Colon (tissue), 2 donors: ENCODE results near the gene HAUS5.
"Not testable (repeated sequence)": the region's sequence is repeated elsewhere in the genome, so short reads cannot be mapped to it uniquely, and the experiment has no call there.

ENCODE experiments used
- FAIRE-seq: peaks from 2 replicates; lab custom pipeline; 2012; peaks lifted over from hg19 to GRCh38; lab: Jason Lieb, UNC
- donor health status: control.
- donor health status: control.

The HAUS5 gene

GRCh38 chr19:35643255-35644205 lies 31.0 kb downstream of the HAUS5 start:
- FAIRE-seq, result no peak

GRCh38 chr19:35644206-35644986 lies 31.9 kb downstream of the HAUS5 start:
- no peak for FAIRE-seq

DNA sequence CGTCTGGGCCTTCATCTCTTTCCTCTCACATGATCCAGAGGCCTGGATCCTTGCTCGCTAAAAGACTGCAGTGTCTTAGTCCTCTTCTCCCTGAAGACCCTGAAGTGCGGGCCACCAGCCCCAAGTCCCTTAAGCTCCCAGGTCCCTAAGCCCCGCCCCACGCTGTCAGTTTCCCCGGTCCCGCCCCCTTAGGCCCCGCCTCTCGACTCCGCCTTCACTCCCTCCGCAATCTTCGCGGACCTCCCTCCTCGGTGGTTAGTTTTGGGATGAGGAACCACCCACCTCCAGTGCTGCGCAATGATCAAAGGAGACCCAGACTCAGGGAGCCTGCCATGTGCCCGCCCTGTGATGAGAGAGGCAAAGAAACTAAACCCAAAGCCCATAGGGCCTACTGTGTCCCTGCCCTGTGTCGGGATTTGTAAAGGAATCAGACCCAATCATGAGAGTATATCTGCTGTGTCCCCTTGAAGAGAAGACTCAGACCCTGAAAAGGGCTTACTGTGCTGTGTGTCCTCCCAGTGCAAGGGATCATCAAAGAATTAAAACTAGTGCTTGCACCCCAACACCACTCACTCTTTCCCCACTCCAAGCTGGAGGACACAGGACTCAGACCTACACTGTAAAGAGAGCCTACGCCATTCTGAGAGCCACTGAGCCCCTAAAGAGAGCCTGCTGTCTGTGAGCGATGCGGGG lies 32.6 kb downstream of the HAUS5 start:
- FAIRE-seq, result no peak

- FAIRE-seq, result no peak
Measured at GRCh38 chr19:35645680-35646511, 33.4 kb downstream of the HAUS5 start.

- FAIRE-seq, result peak; percentile 53
Measured at GRCh38 chr19:35648017-35648961, 35.8 kb downstream of the HAUS5 start, which contains the start of gene COX6B1. Gene COX6B1, plus strand, starts transcription at chr19:35648323. Its CDS starts 2,921 bp downstream, at chr19:35651244.

GRCh38 chr19:35650581-35650980 lies 38.0 kb downstream of the HAUS5 start:
- no peak for FAIRE-seq

DNA sequence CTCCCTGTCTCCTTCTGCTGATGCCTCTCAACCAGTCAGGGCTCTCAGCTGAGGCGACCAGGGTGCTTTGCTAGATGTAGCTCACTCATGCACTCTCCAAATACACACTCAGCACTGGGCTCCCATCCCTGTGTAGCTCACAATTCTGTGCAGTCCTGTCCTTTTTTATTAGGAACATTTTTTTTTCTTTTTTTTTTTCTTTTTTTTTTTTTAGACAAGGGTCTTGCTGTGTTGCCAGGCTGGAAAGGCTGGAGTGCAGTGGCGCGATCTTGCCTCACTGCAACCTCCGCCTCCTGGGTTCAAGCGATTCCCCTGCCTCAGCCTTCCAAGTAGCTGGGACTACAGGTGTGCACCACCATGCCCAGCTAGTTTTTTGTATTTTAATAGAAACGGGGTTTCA lies 42.3 kb downstream of the HAUS5 start:
- not testable (repeated sequence) for FAIRE-seq

- no peak for FAIRE-seq
Measured at GRCh38 chr19:35655600-35655999, 43.1 kb downstream of the HAUS5 start.

DNA sequence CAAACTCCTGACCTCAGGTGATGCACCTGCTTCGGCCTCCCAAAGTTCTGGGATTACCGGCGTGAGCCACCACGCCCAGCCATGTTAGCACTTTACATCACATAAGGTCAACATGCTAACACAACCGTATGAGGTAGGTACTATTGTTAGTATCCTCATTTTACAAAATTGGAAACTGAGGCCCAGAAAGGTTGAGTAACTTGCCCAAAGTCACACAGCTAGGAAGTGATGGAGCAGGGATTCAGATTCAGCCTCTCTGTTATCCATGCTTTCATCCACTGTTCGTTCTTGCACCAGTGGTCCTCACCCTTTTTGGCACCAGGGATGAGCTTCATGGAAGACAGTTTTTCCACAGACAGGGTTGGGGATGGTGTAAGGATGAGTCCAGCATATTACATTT lies 44.2 kb downstream of the HAUS5 start:
- no peak for FAIRE-seq

GRCh38 chr19:35657904-35658700 lies 45.6 kb downstream of the HAUS5 start:
- FAIRE-seq, result no peak

- FAIRE-seq, result no peak
Measured at GRCh38 chr19:35661995-35662340, 49.4 kb downstream of the HAUS5 start.

DNA sequence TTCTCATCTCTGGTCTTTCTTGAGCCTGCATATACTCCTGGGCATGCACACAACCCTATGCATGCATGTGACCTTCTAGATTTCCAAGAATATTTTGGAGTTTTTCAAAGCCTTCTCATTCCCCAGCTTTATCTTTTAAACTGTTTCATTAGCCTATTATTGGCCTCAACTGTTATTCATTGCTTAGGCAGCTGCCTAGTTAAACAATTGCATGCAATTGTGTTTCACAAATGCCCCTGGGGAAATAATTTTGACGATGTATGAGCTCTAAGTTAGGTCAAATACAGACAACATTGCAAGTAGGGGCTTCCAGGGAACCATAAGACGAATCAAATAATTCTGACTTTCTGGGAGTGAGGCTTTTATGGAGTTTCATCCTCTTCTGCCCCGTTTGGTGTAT lies 51.4 kb downstream of the HAUS5 start:
- FAIRE-seq, result no peak

- no peak for FAIRE-seq
Measured at GRCh38 chr19:35665157-35665556, 52.6 kb downstream of the HAUS5 start.

GRCh38 chr19:35665604-35666003 lies 53.1 kb downstream of the HAUS5 start:
- FAIRE-seq, result no peak

- FAIRE-seq, result no peak
Measured at GRCh38 chr19:35666251-35666913, 53.8 kb downstream of the HAUS5 start, which contains the start of gene UPK1A. Gene UPK1A, plus strand, starts transcription at chr19:35666517. Its CDS starts 296 bp downstream, at chr19:35666813.

GRCh38 chr19:35669566-35669965 lies 57.0 kb downstream of the HAUS5 start:
- FAIRE-seq, result no peak

DNA sequence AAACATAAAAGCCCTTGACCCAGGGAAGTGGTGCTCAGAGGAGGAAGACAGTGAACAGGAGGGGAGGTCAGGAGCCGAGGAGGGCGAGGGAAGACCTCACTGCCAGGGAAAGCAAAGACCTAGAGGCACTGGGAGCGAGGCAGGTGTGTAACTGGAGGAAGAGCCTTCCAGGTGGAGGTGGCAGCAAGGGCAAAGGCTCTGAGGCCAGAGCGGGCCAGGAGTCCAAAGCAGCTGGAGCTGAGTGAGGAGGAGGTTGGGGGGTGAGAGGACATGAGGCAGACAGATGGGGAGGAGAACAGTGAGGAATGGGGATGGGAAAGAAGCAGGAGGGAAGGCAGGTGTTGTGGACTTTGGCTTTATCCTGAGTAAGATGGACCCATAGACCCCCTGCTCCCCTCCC lies 57.4 kb downstream of the HAUS5 start:
- no peak for FAIRE-seq

- FAIRE-seq, result no peak
Measured at GRCh38 chr19:35670686-35671085, 58.2 kb downstream of the HAUS5 start.

DNA sequence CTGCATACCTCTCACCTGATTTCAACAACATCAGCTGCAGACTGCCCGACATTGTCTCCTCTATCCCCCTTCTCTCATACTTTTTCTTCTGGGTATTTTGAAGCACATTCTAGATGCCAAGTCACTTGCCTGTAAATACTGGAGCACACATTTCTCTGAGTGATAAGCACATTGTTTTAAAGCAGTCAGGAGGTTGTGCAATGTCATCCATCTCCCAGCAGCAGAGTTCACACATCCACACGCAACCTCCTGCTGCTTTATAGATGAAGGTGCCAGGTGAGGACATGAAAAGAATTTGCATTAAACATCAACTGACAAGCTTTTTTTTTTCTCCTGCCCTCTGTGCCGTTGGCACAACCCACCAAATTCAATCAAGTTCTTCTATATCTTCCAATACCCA lies 59.3 kb downstream of the HAUS5 start:
- FAIRE-seq, result no peak
